ENCODE data around the gene KRT12. TPM values are rescaled to one million over a fixed set of nuclear protein-coding genes. Genes with fewer than 3 reads are reported as not detected.

The KRT12 gene
- polyA plus RNA-seq (2013) = not detected

- Histone ChIP-seq H3K27me3 (replicated peaks in 2 of 5; ENCODE audit: control insufficient read depth in 4 of 5, insufficient read depth in 5 of 5, low read length in 4 of 5) (peaks cover 0 to 9% (median 7%) of the 10 kb centered on the region in 5 experiments), H3K36me3 (ENCODE audit: control insufficient read depth in 4 of 4, insufficient read depth in 4 of 4, low read length in 3 of 4) (no peaks in the 10 kb centered on the region), H3K4me3 (ENCODE audit: control insufficient read depth in 1 of 7, extremely low read depth in 1 of 7, insufficient read depth in 4 of 7, low read depth in 2 of 7, low read length in 6 of 7) (no peak within 1 kb of the TSS), H3K9me3 (ENCODE audit: control extremely low read depth in 1 of 5, control insufficient read depth in 4 of 5, insufficient read depth in 2 of 5, low read depth in 1 of 5, low read length in 4 of 5) (no peaks in the 10 kb centered on the region), H3K27ac (ENCODE audit: insufficient read depth in 1 of 2, low read depth in 1 of 2, low read length in 2 of 2, poor library complexity in 1 of 2, severe bottlenecking in 2 of 2) (no peak within 1 kb of the TSS), H3K4me1 (ENCODE audit: control extremely low read depth in 1 of 4, control insufficient read depth in 4 of 4, insufficient read depth in 4 of 4, low read length in 3 of 4) (no peaks in the 10 kb centered on the region)
- 100% methylated on average over 2 of the region's 8 CpGs for WGBS (ENCODE audit: insufficient coverage)
- ChIA-PET CTCF (interaction anchor here (1.7 kb wide), 1 partner anchor 10 kb away, joined by 5 read pairs; no protein-coding TSS in a partner anchor), POLR2A (no interaction called here)
- DNase-seq = no peak
Observed at GRCh38 chr17:40866838-40867237, at the start of gene KRT12. Gene KRT12, minus strand, starts transcription at chr17:40867223. Its CDS starts 37 bp downstream, at chr17:40867186.

GRCh38 chr17:40916366-40916765 lies 49.3 kb upstream of the KRT12 start:
- H3K27me3 ChIP-seq (replicated peaks in 2 of 5; ENCODE audit: control insufficient read depth in 4 of 5, insufficient read depth in 5 of 5, low read length in 4 of 5) = no peaks in the 10 kb centered on the region
- WGBS (ENCODE audit: insufficient coverage) = 20% methylated on average over 1 of the region's 1 CpG
- no peak overlapping the region for H3K4me3 ChIP-seq (ENCODE audit: control insufficient read depth in 1 of 7, extremely low read depth in 1 of 7, insufficient read depth in 4 of 7, low read depth in 2 of 7, low read length in 6 of 7)
- POLR2A ChIA-PET = no interaction called here
- CTCF ChIA-PET = interaction anchor here (1.2 to 1.6 kb wide), 2 partner anchors 16 to 744 kb away, joined by 3 to 4 read pairs; no protein-coding TSS in a partner anchor
- H3K36me3 ChIP-seq (ENCODE audit: control insufficient read depth in 4 of 4, insufficient read depth in 4 of 4, low read length in 3 of 4) = no peaks in the 10 kb centered on the region
- no peak for DNase-seq
- H3K27ac ChIP-seq (ENCODE audit: insufficient read depth in 1 of 2, low read depth in 1 of 2, low read length in 2 of 2, poor library complexity in 1 of 2, severe bottlenecking in 2 of 2) = no peak overlapping the region
- H3K9me3 ChIP-seq (ENCODE audit: control extremely low read depth in 1 of 5, control insufficient read depth in 4 of 5, insufficient read depth in 2 of 5, low read depth in 1 of 5, low read length in 4 of 5) = no peaks in the 10 kb centered on the region
- peaks cover 0 to 6% (median 0%) of the 10 kb centered on the region in 4 experiments for H3K4me1 ChIP-seq (ENCODE audit: control extremely low read depth in 1 of 4, control insufficient read depth in 4 of 4, insufficient read depth in 4 of 4, low read length in 3 of 4)

DNA sequence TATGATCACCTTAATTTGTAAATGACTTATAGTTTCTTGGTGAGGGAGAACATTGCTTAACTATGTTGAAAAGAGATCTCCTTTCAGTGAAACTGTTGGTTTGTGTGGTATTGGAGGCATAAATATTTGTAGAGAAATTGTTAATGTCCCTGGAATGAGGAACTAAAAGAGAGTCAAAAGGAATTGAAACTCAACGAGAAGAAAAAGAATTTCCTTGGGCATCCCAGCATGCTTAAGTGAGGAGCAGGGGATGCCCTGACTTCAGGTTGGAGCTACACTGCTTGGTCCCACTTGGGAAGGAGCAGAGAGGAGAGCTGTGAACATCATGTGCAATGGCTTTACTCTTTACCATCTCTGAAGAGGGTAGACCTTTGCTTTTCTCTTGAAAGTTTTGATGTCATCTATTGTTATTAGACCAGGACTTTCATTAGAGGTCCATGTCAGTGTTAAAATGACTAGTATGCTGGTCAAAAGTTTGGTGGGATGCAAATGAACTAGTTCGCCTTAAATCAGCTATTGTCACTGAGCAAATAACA lies 48.8 kb upstream of the KRT12 start:
- no peak overlapping the region for H3K4me3 ChIP-seq (ENCODE audit: control insufficient read depth in 1 of 7, extremely low read depth in 1 of 7, insufficient read depth in 4 of 7, low read depth in 2 of 7, low read length in 6 of 7)
- H3K36me3 ChIP-seq (ENCODE audit: control insufficient read depth in 4 of 4, insufficient read depth in 4 of 4, low read length in 3 of 4) = no peaks in the 10 kb centered on the region
- peaks cover 0 to 6% (median 0%) of the 10 kb centered on the region in 4 experiments for H3K4me1 ChIP-seq (ENCODE audit: control extremely low read depth in 1 of 4, control insufficient read depth in 4 of 4, insufficient read depth in 4 of 4, low read length in 3 of 4)
- ChIA-PET POLR2A (no interaction called here), CTCF (interaction anchor here (1.0 to 1.6 kb wide), 3 partner anchors 16 to 744 kb away, joined by 3 to 4 read pairs (median 3); no protein-coding TSS in a partner anchor)
- H3K27ac ChIP-seq (ENCODE audit: insufficient read depth in 1 of 2, low read depth in 1 of 2, low read length in 2 of 2, poor library complexity in 1 of 2, severe bottlenecking in 2 of 2) = no peak overlapping the region
- no peak for DNase-seq
- 0% methylated on average over 1 of the region's 2 CpGs for WGBS (ENCODE audit: insufficient coverage)
- no peaks in the 10 kb centered on the region for H3K9me3 ChIP-seq (ENCODE audit: control extremely low read depth in 1 of 5, control insufficient read depth in 4 of 5, insufficient read depth in 2 of 5, low read depth in 1 of 5, low read length in 4 of 5)
- H3K27me3 ChIP-seq (replicated peaks in 2 of 5; ENCODE audit: control insufficient read depth in 4 of 5, insufficient read depth in 5 of 5, low read length in 4 of 5) = no peaks in the 10 kb centered on the region

DNA sequence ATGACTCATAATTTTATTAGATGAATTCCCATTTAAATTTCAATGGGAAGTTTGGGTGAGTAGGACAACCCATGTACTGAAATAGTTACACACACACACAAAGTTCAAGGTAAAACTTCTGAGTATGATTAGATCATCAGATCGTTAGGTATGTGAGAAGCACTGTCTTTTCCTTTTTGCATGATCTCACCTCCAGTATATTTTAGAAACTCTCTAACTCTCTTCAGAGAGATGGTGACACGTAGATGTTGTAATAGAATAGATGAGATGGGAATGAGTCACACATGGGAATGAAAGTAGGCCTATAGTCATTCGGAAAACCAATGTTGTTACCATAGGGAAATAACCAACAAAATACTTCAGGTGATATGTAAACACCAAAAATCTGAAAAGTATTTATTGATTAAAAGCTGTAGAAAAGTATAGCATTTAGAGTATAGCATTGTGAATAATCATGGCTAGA lies 48.2 kb upstream of the KRT12 start:
- no peaks in the 10 kb centered on the region for H3K27me3 ChIP-seq (replicated peaks in 2 of 5; ENCODE audit: control insufficient read depth in 4 of 5, insufficient read depth in 5 of 5, low read length in 4 of 5)
- H3K4me3 ChIP-seq (ENCODE audit: control insufficient read depth in 1 of 7, extremely low read depth in 1 of 7, insufficient read depth in 4 of 7, low read depth in 2 of 7, low read length in 6 of 7) = no peak overlapping the region
- H3K9me3 ChIP-seq (ENCODE audit: control extremely low read depth in 1 of 5, control insufficient read depth in 4 of 5, insufficient read depth in 2 of 5, low read depth in 1 of 5, low read length in 4 of 5) = no peaks in the 10 kb centered on the region
- CTCF ChIA-PET = interaction anchor here (1.0 to 1.6 kb wide), 2 partner anchors 408 to 745 kb away, joined by 3 to 4 read pairs; no protein-coding TSS in a partner anchor
- H3K4me1 ChIP-seq (ENCODE audit: control extremely low read depth in 1 of 4, control insufficient read depth in 4 of 4, insufficient read depth in 4 of 4, low read length in 3 of 4) = peaks cover 0 to 6% (median 0%) of the 10 kb centered on the region in 4 experiments
- H3K36me3 ChIP-seq (ENCODE audit: control insufficient read depth in 4 of 4, insufficient read depth in 4 of 4, low read length in 3 of 4) = no peaks in the 10 kb centered on the region
- H3K27ac ChIP-seq (ENCODE audit: insufficient read depth in 1 of 2, low read depth in 1 of 2, low read length in 2 of 2, poor library complexity in 1 of 2, severe bottlenecking in 2 of 2) = no peak overlapping the region
- POLR2A ChIA-PET = no interaction called here
- no peak for DNase-seq
- no CpG with 5 or more reads among the region's 3 CpGs for WGBS (ENCODE audit: insufficient coverage)

GRCh38 chr17:40914075-40914855 lies 47.2 kb upstream of the KRT12 start:
- CTCF ChIA-PET = no interaction called here
- peaks cover 0 to 6% (median 0%) of the 10 kb centered on the region in 4 experiments for H3K4me1 ChIP-seq (ENCODE audit: control extremely low read depth in 1 of 4, control insufficient read depth in 4 of 4, insufficient read depth in 4 of 4, low read length in 3 of 4)

GRCh38 chr17:40912486-40913210 lies 45.6 kb upstream of the KRT12 start:
- H3K27me3 ChIP-seq (replicated peaks in 2 of 5; ENCODE audit: control insufficient read depth in 4 of 5, insufficient read depth in 5 of 5, low read length in 4 of 5) = peaks cover 0 to 13% (median 4%) of the 10 kb centered on the region in 5 experiments
- no peaks in the 10 kb centered on the region for H3K36me3 ChIP-seq (ENCODE audit: control insufficient read depth in 4 of 4, insufficient read depth in 4 of 4, low read length in 3 of 4)
- no peaks in the 10 kb centered on the region for H3K9me3 ChIP-seq (ENCODE audit: control extremely low read depth in 1 of 5, control insufficient read depth in 4 of 5, insufficient read depth in 2 of 5, low read depth in 1 of 5, low read length in 4 of 5)
- peak; percentile 10 to 29 (median 24) for DNase-seq
- 96% methylated on average over 10 of the region's 13 CpGs for WGBS (ENCODE audit: insufficient coverage)
- ChIA-PET CTCF (interaction anchor here (0.9 to 5.6 kb wide), 5 partner anchors 417 to 750 kb away, joined by 3 to 26 read pairs (median 4); no protein-coding TSS in a partner anchor), POLR2A (no interaction called here)
- no peak overlapping the region for H3K27ac ChIP-seq (ENCODE audit: insufficient read depth in 1 of 2, low read depth in 1 of 2, low read length in 2 of 2, poor library complexity in 1 of 2, severe bottlenecking in 2 of 2)
- H3K4me1 ChIP-seq (ENCODE audit: control extremely low read depth in 1 of 4, control insufficient read depth in 4 of 4, insufficient read depth in 4 of 4, low read length in 3 of 4) = peaks cover 0 to 6% (median 0%) of the 10 kb centered on the region in 4 experiments
- H3K4me3 ChIP-seq (ENCODE audit: control insufficient read depth in 1 of 7, extremely low read depth in 1 of 7, insufficient read depth in 4 of 7, low read depth in 2 of 7, low read length in 6 of 7) = no peak overlapping the region

More at GRCh38 chr17:40914075-40914855, 47.2 kb upstream of the KRT12 start:
- WGBS (ENCODE audit: insufficient coverage) = 100% methylated on average over 2 of the region's 3 CpGs
- Histone ChIP-seq H3K9me3 (ENCODE audit: control extremely low read depth in 1 of 5, control insufficient read depth in 4 of 5, insufficient read depth in 2 of 5, low read depth in 1 of 5, low read length in 4 of 5) (no peaks in the 10 kb centered on the region), H3K27ac (ENCODE audit: insufficient read depth in 1 of 2, low read depth in 1 of 2, low read length in 2 of 2, poor library complexity in 1 of 2, severe bottlenecking in 2 of 2) (no peak overlapping the region), H3K36me3 (ENCODE audit: control insufficient read depth in 4 of 4, insufficient read depth in 4 of 4, low read length in 3 of 4) (no peaks in the 10 kb centered on the region), H3K4me3 (ENCODE audit: control insufficient read depth in 1 of 7, extremely low read depth in 1 of 7, insufficient read depth in 4 of 7, low read depth in 2 of 7, low read length in 6 of 7) (no peak overlapping the region), H3K27me3 (replicated peaks in 2 of 5; ENCODE audit: control insufficient read depth in 4 of 5, insufficient read depth in 5 of 5, low read length in 4 of 5) (no peaks in the 10 kb centered on the region)
- DNase-seq = no peak
- POLR2A ChIA-PET = no interaction called here
